ENCODE measurements around the gene FAM13A. TPM values are rescaled to one million over a fixed set of nuclear protein-coding genes. Genes with fewer than 3 reads are reported as not detected.
A peak's percentile ranks its signal among the peaks of the same experiment; 100 is the strongest.

FAM13A gene
- total and polyA plus RNA-seq, 2 donors (not counting 3 experiments of a cell fraction or from before 2014, with no cell fraction given), result 3.3 to 10.5 TPM

DNA sequence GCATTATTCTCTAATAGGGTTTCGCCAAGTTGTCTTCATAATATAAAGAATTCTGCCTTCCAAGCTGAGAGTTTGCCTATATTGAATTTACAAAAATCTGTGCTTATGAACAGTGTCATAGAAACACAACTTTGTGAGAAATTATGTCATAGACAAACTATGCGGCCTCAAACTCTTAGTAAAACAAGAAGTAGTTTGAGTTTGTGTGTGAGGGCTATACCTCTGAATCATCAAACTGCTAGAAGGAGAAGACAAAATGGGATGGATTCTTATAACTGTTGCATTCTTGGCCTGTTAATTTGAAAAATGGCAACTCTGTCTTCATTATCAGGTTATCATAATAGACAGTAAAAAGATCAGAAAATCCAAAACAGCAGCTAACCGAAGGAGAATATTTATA lies 313.3 kb downstream of the FAM13A start:
- intact Hi-C loops (cut with micrococcal nuclease) (no loop called here), dilution Hi-C loops (cut with MboI; ENCODE audit: extremely low pct_ligation_motif_present, low sequenced_read_pairs) (no loop called here)
- TF ChIP-seq GATA2 (IDR thresholded peaks at IDR 0.05; ENCODE audit: insufficient read depth, insufficient read length, low read depth, low read length) (no peak), MYC (IDR thresholded peaks at IDR 0.05; ENCODE audit: low read depth, low read length) (no peak), POLR2AphosphoS5 (IDR thresholded peaks at IDR 0.05; ENCODE audit: insufficient read depth, low read depth, low read length) (no peak)
- TF ChIP-seq, protein P1, sequence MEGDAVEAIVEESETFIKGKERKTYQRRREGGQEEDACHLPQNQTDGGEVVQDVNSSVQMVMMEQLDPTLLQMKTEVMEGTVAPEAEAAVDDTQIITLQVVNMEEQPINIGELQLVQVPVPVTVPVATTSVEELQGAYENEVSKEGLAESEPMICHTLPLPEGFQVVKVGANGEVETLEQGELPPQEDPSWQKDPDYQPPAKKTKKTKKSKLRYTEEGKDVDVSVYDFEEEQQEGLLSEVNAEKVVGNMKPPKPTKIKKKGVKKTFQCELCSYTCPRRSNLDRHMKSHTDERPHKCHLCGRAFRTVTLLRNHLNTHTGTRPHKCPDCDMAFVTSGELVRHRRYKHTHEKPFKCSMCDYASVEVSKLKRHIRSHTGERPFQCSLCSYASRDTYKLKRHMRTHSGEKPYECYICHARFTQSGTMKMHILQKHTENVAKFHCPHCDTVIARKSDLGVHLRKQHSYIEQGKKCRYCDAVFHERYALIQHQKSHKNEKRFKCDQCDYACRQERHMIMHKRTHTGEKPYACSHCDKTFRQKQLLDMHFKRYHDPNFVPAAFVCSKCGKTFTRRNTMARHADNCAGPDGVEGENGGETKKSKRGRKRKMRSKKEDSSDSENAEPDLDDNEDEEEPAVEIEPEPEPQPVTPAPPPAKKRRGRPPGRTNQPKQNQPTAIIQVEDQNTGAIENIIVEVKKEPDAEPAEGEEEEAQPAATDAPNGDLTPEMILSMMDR (IDR thresholded peaks at IDR 0.05; ENCODE audit: extremely low read depth in 1 of 2, insufficient read depth in 1 of 2, low read depth in 1 of 2, low read length in 2 of 2), result no peak
- TF ChIP-seq, protein P2, sequence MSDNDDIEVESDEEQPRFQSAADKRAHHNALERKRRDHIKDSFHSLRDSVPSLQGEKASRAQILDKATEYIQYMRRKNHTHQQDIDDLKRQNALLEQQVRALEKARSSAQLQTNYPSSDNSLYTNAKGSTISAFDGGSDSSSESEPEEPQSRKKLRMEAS (IDR thresholded peaks at IDR 0.05; ENCODE audit: insufficient read depth, insufficient read length), result no peak
- BruUV-seq (replicated peaks), result no TSS peak
- DNase-seq (ENCODE audit: low read depth, low spot score) (no peak), FAIRE-seq (peak; percentile 18)
- Histone ChIP-seq H3K9ac (replicated peaks; ENCODE audit: extremely low read depth, insufficient read depth, low read length) (no peak overlapping the region), H3K4me2 (ENCODE audit: insufficient read depth, low read length) (no peak overlapping the region), H2AFZ (ENCODE audit: low read depth, low read length) (no peak overlapping the region), H4K20me1 (replicated peaks; ENCODE audit: control insufficient read depth, extremely low read depth, insufficient read depth, low read length) (no peaks in the 10 kb centered on the region), H3K79me2 (ENCODE audit: control insufficient read depth, insufficient read depth, low read length) (no peaks in the 10 kb centered on the region), H3K4me3 (replicated peaks in 1 of 3; ENCODE audit: insufficient read depth in 1 of 3, low read depth in 1 of 3, low read length in 3 of 3) (no peak overlapping the region), H3K36me3 (ENCODE audit: control insufficient read depth in 2 of 2, extremely low read depth in 1 of 2, insufficient read depth in 2 of 2, low read length in 2 of 2) (peaks cover 0 to 7% of the 10 kb centered on the region in 2 experiments), H3K27ac (ENCODE audit: insufficient read depth, low read depth, low read length) (no peak overlapping the region), H3K9me3 (replicated peaks; ENCODE audit: control insufficient read depth, insufficient read depth, low read length) (no peaks in the 10 kb centered on the region), H3K4me1 (ENCODE audit: control insufficient read depth, extremely low read depth, insufficient read depth, low read length) (no peaks in the 10 kb centered on the region), H3K9me1 (replicated peaks; ENCODE audit: control insufficient read depth, extremely low read depth, insufficient read depth, low read length) (no peaks in the 10 kb centered on the region), H3K27me3 (ENCODE audit: control insufficient read depth in 2 of 2, insufficient read depth in 2 of 2, low read length in 2 of 2) (no peaks in the 10 kb centered on the region)
- CTCF ChIA-PET, result interaction anchor here (1.6 to 2.1 kb wide), 3 partner anchors 71 to 204 kb away, joined by 4 to 5 read pairs (median 5); no protein-coding TSS in a partner anchor
- POLR2A ChIA-PET, result no interaction called here

DNA sequence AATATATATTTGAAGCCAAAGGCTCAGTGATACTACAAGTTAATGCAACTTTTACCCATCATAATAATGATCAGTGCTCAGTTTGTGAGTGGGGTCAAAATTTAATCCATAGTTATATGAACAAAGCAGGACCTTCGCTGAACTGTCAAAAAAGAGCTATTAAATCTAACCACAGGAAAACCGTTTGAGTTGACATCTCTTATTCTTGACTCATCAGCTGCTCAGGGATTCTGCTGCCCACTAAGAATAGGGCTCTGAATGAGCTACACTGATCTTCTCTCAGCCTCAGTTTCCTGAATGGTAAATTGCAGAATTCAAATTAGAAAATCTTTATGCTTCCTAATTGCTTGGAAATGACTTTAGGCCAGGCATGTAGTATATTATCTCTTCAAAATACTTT lies 314.4 kb downstream of the FAM13A start:
- H3K4me3 ChIP-seq (replicated peaks in 1 of 3; ENCODE audit: insufficient read depth in 1 of 3, low read depth in 1 of 3, low read length in 3 of 3), result no peak overlapping the region
- H3K27me3 ChIP-seq (ENCODE audit: control insufficient read depth in 2 of 2, insufficient read depth in 2 of 2, low read length in 2 of 2), result no peaks in the 10 kb centered on the region
- no peaks in the 10 kb centered on the region for H3K9me3 ChIP-seq (replicated peaks; ENCODE audit: control insufficient read depth, insufficient read depth, low read length)
- H3K27ac ChIP-seq (ENCODE audit: insufficient read depth, low read depth, low read length), result no peak overlapping the region
- intact Hi-C loops (cut with micrococcal nuclease) (no loop called here), dilution Hi-C loops (cut with MboI; ENCODE audit: extremely low pct_ligation_motif_present, low sequenced_read_pairs) (no loop called here)
- no TSS peak for BruUV-seq (replicated peaks)
- H3K79me2 ChIP-seq (ENCODE audit: control insufficient read depth, insufficient read depth, low read length), result no peaks in the 10 kb centered on the region
- no peak overlapping the region for H2AFZ ChIP-seq (ENCODE audit: low read depth, low read length)
- H4K20me1 ChIP-seq (replicated peaks; ENCODE audit: control insufficient read depth, extremely low read depth, insufficient read depth, low read length), result no peaks in the 10 kb centered on the region
- TF ChIP-seq FOS (IDR thresholded peaks at IDR 0.05; ENCODE audit: borderline replicate concordance, insufficient read depth, low read length) (no peak), MYC (IDR thresholded peaks at IDR 0.05; ENCODE audit: low read depth, low read length) (no peak), GATA2 (IDR thresholded peaks at IDR 0.05; ENCODE audit: insufficient read depth, insufficient read length, low read depth, low read length) (no peak), POLR2A (IDR thresholded peaks at IDR 0.05; ENCODE audit: low read depth, low read length) (no peak), EZH2 (IDR thresholded peaks at IDR 0.05; ENCODE audit: borderline replicate concordance, low read depth, low read length, severe bottlenecking) (no peak), JUN (IDR thresholded peaks at IDR 0.05; ENCODE audit: borderline replicate concordance, insufficient read depth, insufficient read length, low read depth) (no peak), POLR2AphosphoS5 (IDR thresholded peaks at IDR 0.05; ENCODE audit: insufficient read depth, low read depth, low read length) (no peak)
- TF ChIP-seq, protein P1 (IDR thresholded peaks at IDR 0.05; ENCODE audit: extremely low read depth in 1 of 2, insufficient read depth in 1 of 2, low read depth in 1 of 2, low read length in 2 of 2), result no peak
- TF ChIP-seq, protein P2 (IDR thresholded peaks at IDR 0.05; ENCODE audit: insufficient read depth, insufficient read length), result no peak
- H3K9me1 ChIP-seq (replicated peaks; ENCODE audit: control insufficient read depth, extremely low read depth, insufficient read depth, low read length), result no peaks in the 10 kb centered on the region
- H3K4me1 ChIP-seq (ENCODE audit: control insufficient read depth, extremely low read depth, insufficient read depth, low read length), result no peaks in the 10 kb centered on the region
- no peak overlapping the region for H3K9ac ChIP-seq (replicated peaks; ENCODE audit: extremely low read depth, insufficient read depth, low read length)
- ChIA-PET CTCF (interaction anchor here (1.1 to 2.1 kb wide), 4 partner anchors 14 to 203 kb away, joined by 4 to 5 read pairs (median 5); no protein-coding TSS in a partner anchor), POLR2A (no interaction called here)
- H3K36me3 ChIP-seq (ENCODE audit: control insufficient read depth in 2 of 2, extremely low read depth in 1 of 2, insufficient read depth in 2 of 2, low read length in 2 of 2), result peaks cover 0 to 4% of the 10 kb centered on the region in 2 experiments
- FAIRE-seq (peak; percentile 38), DNase-seq (ENCODE audit: low read depth, low spot score) (no peak)
- no peak overlapping the region for H3K4me2 ChIP-seq (ENCODE audit: insufficient read depth, low read length)
